ENCODE data around the gene EEF2.

EEF2 gene

DNA sequence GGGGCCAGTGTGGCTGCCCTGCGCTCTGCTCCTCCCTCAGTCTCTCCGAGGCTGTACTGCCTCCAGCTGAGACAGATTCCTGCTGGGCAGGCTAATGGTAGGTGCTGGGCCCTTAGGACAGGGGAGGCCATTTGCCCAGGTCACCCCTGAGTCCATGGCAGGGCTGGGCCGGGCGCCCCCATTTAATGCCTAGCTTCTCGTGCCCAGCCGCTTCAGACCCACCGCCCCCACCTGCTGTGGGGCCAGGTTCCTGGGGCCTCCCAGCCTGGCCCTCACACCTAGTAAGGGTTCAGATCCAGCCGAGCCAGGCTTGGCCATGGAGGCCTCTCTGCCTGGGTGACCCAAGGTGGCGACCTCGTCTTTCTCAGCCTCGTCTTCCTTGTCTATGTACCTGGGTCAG is 40.1 kb upstream of the EEF2 start:
- Histone ChIP-seq H3K4me1 (no peaks in the 10 kb centered on the region), H3K36me3 (peaks cover 25 to 72% (median 52%) of the 10 kb centered on the region in 3 donors), H3K9me3 (no peaks in the 10 kb centered on the region), H3K27me3 (no peaks in the 10 kb centered on the region), H3K4me3 (no peak overlapping the region), H3K27ac (no peak overlapping the region)
- intact Hi-C loops (cut with DNase I; ENCODE audit: low total_unique reads), result no loop called here
- TF ChIP-seq, protein P1, sequence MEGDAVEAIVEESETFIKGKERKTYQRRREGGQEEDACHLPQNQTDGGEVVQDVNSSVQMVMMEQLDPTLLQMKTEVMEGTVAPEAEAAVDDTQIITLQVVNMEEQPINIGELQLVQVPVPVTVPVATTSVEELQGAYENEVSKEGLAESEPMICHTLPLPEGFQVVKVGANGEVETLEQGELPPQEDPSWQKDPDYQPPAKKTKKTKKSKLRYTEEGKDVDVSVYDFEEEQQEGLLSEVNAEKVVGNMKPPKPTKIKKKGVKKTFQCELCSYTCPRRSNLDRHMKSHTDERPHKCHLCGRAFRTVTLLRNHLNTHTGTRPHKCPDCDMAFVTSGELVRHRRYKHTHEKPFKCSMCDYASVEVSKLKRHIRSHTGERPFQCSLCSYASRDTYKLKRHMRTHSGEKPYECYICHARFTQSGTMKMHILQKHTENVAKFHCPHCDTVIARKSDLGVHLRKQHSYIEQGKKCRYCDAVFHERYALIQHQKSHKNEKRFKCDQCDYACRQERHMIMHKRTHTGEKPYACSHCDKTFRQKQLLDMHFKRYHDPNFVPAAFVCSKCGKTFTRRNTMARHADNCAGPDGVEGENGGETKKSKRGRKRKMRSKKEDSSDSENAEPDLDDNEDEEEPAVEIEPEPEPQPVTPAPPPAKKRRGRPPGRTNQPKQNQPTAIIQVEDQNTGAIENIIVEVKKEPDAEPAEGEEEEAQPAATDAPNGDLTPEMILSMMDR (IDR thresholded peaks at IDR 0.05), result no peak
- DNase-seq, result no peak

DNA sequence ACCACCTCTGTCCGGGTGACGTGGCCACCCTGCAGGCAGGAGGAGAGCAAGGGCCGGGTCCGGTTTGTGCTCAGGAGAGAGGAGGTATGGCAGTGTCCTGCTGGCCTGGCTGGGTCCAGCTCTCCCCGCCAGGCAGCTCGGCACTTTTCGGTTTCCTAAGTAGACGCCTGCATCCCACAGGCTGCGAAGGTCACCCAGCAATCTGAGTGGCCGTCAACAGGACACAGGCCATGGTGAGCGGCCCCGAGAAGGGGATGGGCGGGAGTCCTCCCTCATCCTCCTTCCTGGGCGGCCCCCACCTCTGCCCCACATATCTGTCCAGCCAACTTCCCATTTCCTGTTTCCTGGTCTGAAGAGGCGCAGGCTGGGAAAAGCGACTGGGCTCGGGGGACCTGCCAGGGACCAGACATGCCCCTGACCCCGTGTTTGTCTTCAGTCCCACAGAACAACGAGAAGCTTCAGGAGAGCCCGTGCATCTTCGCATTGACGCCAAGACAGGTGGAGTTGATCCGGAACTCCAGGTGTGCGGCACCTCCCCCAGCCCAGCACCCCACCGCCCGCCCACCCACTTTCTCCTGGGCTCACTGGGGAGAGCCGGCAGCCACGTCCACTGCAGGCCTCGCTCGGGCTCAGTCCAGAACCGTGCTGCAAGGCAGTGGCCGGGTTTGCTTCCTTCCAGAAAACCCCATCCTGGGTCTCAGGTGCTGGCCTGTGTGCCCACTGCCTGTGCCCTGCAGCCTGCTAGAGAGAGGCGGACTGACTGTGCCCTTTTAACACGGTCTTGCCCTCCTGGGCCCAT is 38.5 kb upstream of the EEF2 start:
- no peaks in the 10 kb centered on the region for H3K9me3 ChIP-seq
- TF ChIP-seq, protein P1 (IDR thresholded peaks at IDR 0.05), result no peak
- H3K4me3 ChIP-seq, result no peak overlapping the region
- peaks cover 20 to 59% (median 48%) of the 10 kb centered on the region in 3 donors for H3K36me3 ChIP-seq
- DNase-seq, result peak in 1 of 2 donors; percentile 57
- H3K4me1 ChIP-seq, result peaks cover 0 to 9% (median 3%) of the 10 kb centered on the region in 4 donors
- H3K27me3 ChIP-seq, result no peaks in the 10 kb centered on the region
- intact Hi-C loops (cut with DNase I; ENCODE audit: low total_unique reads), result no loop called here
- no peak overlapping the region for H3K27ac ChIP-seq

DNA sequence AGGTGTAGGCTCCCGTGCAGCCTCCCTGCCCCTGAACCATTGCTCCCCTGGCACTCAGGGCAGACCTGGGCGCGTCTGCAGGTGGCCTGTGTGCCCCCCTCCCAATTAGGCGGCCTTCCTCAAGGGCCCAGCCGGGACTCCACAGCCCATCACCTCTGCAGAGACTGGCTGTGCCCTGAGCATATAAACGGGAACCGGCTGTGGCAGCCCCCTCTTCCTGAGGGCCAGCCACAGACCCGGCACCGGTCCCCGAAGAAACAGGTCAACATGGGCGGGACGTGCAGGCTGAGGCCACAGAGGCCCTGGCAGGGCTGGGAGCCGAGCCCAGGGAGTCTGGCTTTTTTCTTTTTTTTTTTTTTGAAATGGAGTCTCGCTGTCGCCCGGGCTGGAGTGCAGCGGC is 34.3 kb upstream of the EEF2 start:
- Histone ChIP-seq H3K9me3 (no peaks in the 10 kb centered on the region), H3K36me3 (peaks cover 8 to 38% (median 34%) of the 10 kb centered on the region in 3 donors), H3K4me3 (no peak overlapping the region), H3K4me1 (peaks cover 0 to 30% (median 21%) of the 10 kb centered on the region in 4 donors), H3K27ac (peak overlapping the region in 1 of 2 donors; percentile 34), H3K27me3 (no peaks in the 10 kb centered on the region)
- intact Hi-C loops (cut with DNase I; ENCODE audit: low total_unique reads), result no loop called here
- DNase-seq, result peak in 1 of 2 donors; percentile 49
- TF ChIP-seq, protein P1 (IDR thresholded peaks at IDR 0.05), result no peak

DNA sequence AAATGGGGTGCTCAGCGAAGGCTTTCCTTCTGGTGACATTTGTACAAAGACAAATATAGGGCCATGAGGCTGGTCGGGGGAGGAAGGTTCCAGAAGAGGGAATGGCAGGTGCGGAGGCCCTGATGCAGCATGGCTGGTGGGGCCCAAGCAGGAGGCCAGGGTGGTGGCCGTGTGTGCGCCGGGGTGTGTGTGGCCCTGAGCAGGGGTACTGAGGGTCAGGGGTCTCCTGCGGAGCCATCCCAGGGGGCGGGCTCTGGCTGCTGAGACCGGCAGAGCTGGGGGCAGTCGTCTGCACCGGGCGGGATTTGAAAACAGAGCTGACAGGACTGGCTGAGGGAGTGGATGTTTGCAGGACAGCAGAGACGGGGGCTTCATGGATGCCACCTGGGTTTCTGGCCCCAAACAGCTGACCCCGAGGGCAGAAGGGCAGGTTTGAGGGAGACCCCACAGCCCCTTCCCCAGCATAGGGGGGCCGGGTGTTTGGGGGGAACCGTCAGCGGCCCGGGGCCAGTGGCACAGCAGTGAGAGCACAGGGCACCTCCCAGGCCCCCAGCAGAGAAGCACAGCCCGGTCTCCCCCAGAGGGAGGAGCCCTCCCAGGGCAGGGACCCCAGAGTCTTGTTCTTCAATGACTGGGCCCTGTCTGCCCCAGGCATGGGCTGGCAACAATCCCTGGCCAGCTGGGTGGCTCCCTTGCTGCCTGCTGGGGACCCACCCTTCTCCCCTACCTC is 33.7 kb upstream of the EEF2 start:
- peaks cover 4 to 36% (median 34%) of the 10 kb centered on the region in 3 donors for H3K36me3 ChIP-seq
- TF ChIP-seq, protein P1 (IDR thresholded peaks at IDR 0.05), result no peak
- no peak overlapping the region for H3K4me3 ChIP-seq
- no peaks in the 10 kb centered on the region for H3K27me3 ChIP-seq
- no peaks in the 10 kb centered on the region for H3K9me3 ChIP-seq
- peak overlapping the region in 1 of 2 donors; percentile 34 for H3K27ac ChIP-seq
- peaks cover 0 to 37% (median 24%) of the 10 kb centered on the region in 4 donors for H3K4me1 ChIP-seq
- intact Hi-C loops (cut with DNase I; ENCODE audit: low total_unique reads), result no loop called here
- DNase-seq, result peak in 1 of 2 donors; percentile 60

DNA sequence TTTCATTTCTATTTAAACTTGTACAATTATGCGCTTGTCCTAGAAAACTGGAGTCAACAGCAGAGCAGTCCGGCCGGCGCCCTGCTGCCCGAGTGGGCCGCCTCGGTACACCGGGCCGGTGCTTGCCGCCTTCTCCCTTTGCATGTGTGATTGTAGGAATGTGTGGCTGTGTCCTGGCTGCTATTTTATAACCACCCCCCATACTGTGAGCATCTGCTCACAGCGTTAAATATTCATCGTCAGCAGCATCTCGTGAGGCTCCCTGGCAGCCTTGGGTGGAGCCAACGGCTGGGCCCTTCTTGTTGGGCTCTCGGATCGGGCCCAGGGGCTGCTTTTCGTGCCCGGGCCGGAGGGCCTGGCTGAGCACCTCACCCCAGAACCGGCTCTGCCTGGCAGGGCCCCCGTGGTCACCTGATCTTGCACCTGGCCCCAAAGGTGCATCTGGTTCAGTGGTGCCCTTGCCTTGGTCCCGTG is 32.9 kb upstream of the EEF2 start:
- DNase-seq, result no peak
- H3K4me1 ChIP-seq, result peaks cover 0 to 37% (median 27%) of the 10 kb centered on the region in 4 donors
- peaks cover 10 to 40% (median 34%) of the 10 kb centered on the region in 3 donors for H3K36me3 ChIP-seq
- no peaks in the 10 kb centered on the region for H3K27me3 ChIP-seq
- no peak overlapping the region for H3K4me3 ChIP-seq
- no peaks in the 10 kb centered on the region for H3K9me3 ChIP-seq
- no peak overlapping the region for H3K27ac ChIP-seq
- intact Hi-C loops (cut with DNase I; ENCODE audit: low total_unique reads), result no loop called here
- TF ChIP-seq, protein P1 (IDR thresholded peaks at IDR 0.05), result no peak
